ENCODE results near the gene ADH7. TPM values are rescaled to one million over a fixed set of nuclear protein-coding genes. Genes with fewer than 3 reads are reported as not detected.

Gene ADH7
- polyA plus RNA-seq, 3 donors = not detected

DNA sequence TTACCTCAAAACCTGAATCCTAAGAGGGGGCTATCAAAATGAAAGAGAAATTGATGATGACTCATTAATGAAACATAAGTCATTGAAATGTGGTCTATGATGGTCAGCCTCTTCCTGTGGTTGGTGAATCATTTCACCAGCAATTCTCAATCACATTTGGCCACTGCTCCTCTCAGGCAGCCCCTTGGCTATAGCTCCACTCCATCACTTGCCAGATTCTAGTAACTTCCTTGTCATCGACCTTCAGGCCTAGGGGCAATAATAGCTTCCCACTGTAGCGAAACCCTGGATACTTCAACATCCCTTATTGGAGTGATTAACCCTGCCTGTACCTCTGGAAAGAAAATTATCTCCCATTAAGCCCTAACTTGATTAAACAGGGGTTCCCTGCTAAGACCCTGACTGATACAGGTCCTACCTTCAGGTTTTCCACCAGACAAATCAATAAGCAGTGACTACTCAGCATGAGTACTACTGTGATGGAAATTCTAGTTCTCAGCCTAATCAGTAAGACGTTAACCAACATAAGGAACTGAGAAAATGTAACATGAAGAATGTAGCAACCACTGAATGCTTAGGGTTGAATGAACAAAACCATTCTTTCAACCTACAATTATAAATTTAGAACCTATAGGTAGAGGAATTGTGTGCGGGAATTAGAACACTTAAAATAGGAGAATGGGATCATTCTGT is 30.4 kb downstream of the ADH7 start:
- Histone ChIP-seq H3K27me3 (ENCODE audit: control insufficient read depth in 2 of 2, insufficient read depth in 2 of 2, low read length in 2 of 2) (no peaks in the 10 kb centered on the region), H3K4me1 (ENCODE audit: control insufficient read depth in 1 of 2, insufficient read depth in 2 of 2, low read length in 2 of 2) (peaks cover 0 to 9% of the 10 kb centered on the region in 2 donors), H3K9ac (ENCODE audit: insufficient read depth, low read length, poor library complexity, severe bottlenecking) (no peak overlapping the region), H3K9me3 (replicated peaks in 1 of 2; ENCODE audit: control insufficient read depth in 1 of 2, insufficient read depth in 1 of 2, low read length in 2 of 2) (no peaks in the 10 kb centered on the region), H2AFZ (ENCODE audit: insufficient read depth, low read depth, low read length, poor library complexity, severe bottlenecking) (no peak overlapping the region), H3K4me2 (replicated peaks; ENCODE audit: extremely low read depth, low read length, poor library complexity, severe bottlenecking) (no peak overlapping the region), H3K27ac (ENCODE audit: low read depth in 1 of 2, low read length in 2 of 2) (no peak overlapping the region), H3K4me3 (replicated peaks in 1 of 3; ENCODE audit: low read depth in 2 of 3, low read length in 3 of 3) (no peak overlapping the region), H3K79me2 (ENCODE audit: insufficient read depth, low read length) (no peaks in the 10 kb centered on the region), H4K20me1 (ENCODE audit: insufficient read depth, low read length) (no peaks in the 10 kb centered on the region), H3K36me3 (replicated peaks in 1 of 2; ENCODE audit: control insufficient read depth in 1 of 2, insufficient read depth in 2 of 2, low read length in 2 of 2) (no peaks in the 10 kb centered on the region)
- H3K27ac Mint-ChIP-seq = no peak overlapping the region
- TF ChIP-seq, protein P1, sequence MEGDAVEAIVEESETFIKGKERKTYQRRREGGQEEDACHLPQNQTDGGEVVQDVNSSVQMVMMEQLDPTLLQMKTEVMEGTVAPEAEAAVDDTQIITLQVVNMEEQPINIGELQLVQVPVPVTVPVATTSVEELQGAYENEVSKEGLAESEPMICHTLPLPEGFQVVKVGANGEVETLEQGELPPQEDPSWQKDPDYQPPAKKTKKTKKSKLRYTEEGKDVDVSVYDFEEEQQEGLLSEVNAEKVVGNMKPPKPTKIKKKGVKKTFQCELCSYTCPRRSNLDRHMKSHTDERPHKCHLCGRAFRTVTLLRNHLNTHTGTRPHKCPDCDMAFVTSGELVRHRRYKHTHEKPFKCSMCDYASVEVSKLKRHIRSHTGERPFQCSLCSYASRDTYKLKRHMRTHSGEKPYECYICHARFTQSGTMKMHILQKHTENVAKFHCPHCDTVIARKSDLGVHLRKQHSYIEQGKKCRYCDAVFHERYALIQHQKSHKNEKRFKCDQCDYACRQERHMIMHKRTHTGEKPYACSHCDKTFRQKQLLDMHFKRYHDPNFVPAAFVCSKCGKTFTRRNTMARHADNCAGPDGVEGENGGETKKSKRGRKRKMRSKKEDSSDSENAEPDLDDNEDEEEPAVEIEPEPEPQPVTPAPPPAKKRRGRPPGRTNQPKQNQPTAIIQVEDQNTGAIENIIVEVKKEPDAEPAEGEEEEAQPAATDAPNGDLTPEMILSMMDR (IDR thresholded peaks at IDR 0.05) = no peak
- H3K4me1 Mint-ChIP-seq = peaks cover 12% of the 10 kb centered on the region
- peak in 1 of 3 donors; percentile 33 for DNase-seq
- intact Hi-C loops (cut with micrococcal nuclease) = loop anchor here in 1 of 2 donors (10.0 kb wide), 1 partner anchor 940 kb away; no protein-coding TSS in a partner anchor
- 42% methylated on average over 2 of the region's 4 CpGs for WGBS (ENCODE audit: insufficient coverage)
- H3K36me3 Mint-ChIP-seq = no peaks in the 10 kb centered on the region
- H3K27me3 Mint-ChIP-seq (ENCODE audit: low read depth in 3 of 3) = peaks cover 0 to 3% (median 2%) of the 10 kb centered on the region in 3 donors
- H3K9me3 Mint-ChIP-seq = no peaks in the 10 kb centered on the region
- H3K4me3 Mint-ChIP-seq = no peak overlapping the region

DNA sequence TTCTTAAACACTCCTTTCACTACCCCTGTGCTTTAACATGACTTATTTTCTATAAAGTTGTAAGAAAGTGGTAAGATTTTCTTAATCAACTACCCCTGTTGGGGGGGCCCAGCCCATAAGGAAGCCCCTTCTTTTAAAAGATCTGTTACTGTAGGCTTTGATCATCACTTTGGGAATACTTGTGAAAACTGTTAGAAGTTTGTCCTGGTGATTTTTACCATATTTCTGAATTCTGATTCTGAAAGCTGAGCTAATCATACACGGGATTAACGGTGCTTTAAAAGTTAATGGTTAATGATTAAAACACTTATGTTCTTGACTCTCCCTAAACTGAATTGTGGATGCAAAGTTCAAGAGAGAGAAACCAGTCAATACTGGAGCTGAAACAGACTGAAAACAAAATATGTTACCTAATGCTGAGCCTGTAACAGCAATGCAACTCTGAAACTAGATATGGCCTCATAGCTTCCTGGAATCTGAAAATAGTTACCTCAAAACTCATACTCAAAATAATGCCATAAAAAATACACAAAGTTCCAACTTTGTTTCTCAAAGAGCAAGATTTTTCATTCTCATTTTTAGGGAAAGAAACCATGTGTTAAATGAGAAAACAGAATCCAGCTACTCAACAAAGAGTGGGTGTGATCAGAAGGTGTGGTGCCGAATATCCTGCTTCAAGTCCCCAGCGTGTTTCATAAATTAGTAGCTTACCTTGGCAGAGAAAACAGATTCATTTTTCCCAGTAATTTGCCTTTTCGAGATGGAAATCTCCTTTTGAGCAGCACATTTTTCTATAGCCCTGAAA is 31.6 kb downstream of the ADH7 start:
- Histone ChIP-seq H4K20me1 (ENCODE audit: insufficient read depth, low read length) (no peaks in the 10 kb centered on the region), H3K36me3 (replicated peaks in 1 of 2; ENCODE audit: control insufficient read depth in 1 of 2, insufficient read depth in 2 of 2, low read length in 2 of 2) (no peaks in the 10 kb centered on the region), H3K9me3 (replicated peaks in 1 of 2; ENCODE audit: control insufficient read depth in 1 of 2, insufficient read depth in 1 of 2, low read length in 2 of 2) (no peaks in the 10 kb centered on the region), H3K9ac (ENCODE audit: insufficient read depth, low read length, poor library complexity, severe bottlenecking) (no peak overlapping the region), H2AFZ (ENCODE audit: insufficient read depth, low read depth, low read length, poor library complexity, severe bottlenecking) (no peak overlapping the region), H3K4me2 (replicated peaks; ENCODE audit: extremely low read depth, low read length, poor library complexity, severe bottlenecking) (no peak overlapping the region), H3K27me3 (ENCODE audit: control insufficient read depth in 2 of 2, insufficient read depth in 2 of 2, low read length in 2 of 2) (no peaks in the 10 kb centered on the region), H3K4me1 (ENCODE audit: control insufficient read depth in 1 of 2, insufficient read depth in 2 of 2, low read length in 2 of 2) (peaks cover 0 to 9% of the 10 kb centered on the region in 2 donors), H3K27ac (ENCODE audit: low read depth in 1 of 2, low read length in 2 of 2) (no peak overlapping the region), H3K4me3 (replicated peaks in 1 of 3; ENCODE audit: low read depth in 2 of 3, low read length in 3 of 3) (no peak overlapping the region), H3K79me2 (ENCODE audit: insufficient read depth, low read length) (no peaks in the 10 kb centered on the region)
- H3K27me3 Mint-ChIP-seq (ENCODE audit: low read depth in 3 of 3) = peaks cover 0 to 3% (median 2%) of the 10 kb centered on the region in 3 donors
- DNase-seq = no peak
- H3K27ac Mint-ChIP-seq = no peak overlapping the region
- H3K4me1 Mint-ChIP-seq = peaks cover 12% of the 10 kb centered on the region
- H3K9me3 Mint-ChIP-seq = no peaks in the 10 kb centered on the region
- H3K36me3 Mint-ChIP-seq = no peaks in the 10 kb centered on the region
- intact Hi-C loops (cut with micrococcal nuclease) = loop anchor here in 1 of 2 donors (10.0 kb wide), 1 partner anchor 939 kb away; no protein-coding TSS in a partner anchor
- H3K4me3 Mint-ChIP-seq = no peak overlapping the region
- WGBS (ENCODE audit: insufficient coverage) = 83% methylated on average over 2 of the region's 5 CpGs
- TF ChIP-seq, protein P1 (IDR thresholded peaks at IDR 0.05) = no peak
